GM19328 (cell line): ENCODE measurements around the gene SIGLEC7.
"Not testable (repeated sequence)": the region's sequence is repeated elsewhere in the genome, so short reads cannot be mapped to it uniquely, and the experiment has no call there.

Experiments
- ATAC-seq: cut with Tn5 transposase; IDR thresholded peaks from one replicate; pipeline ENCODE4 v1.9.1; 2021; ENCODE audit warnings: mild to moderate bottlenecking, moderate library complexity; ENCODE audit not compliant: unreplicated experiment

Gene SIGLEC7

GRCh38 chr19:51137792-51138425 lies 4.2 kb upstream of the SIGLEC7 start:
- ATAC-seq: no peak

- ATAC-seq: no peak
Measured at GRCh38 chr19:51138549-51138979, 3.5 kb upstream of the SIGLEC7 start.

- ATAC-seq: no peak
Measured at GRCh38 chr19:51139299-51140014, 2.6 kb upstream of the SIGLEC7 start.

- ATAC-seq: no peak
Measured at GRCh38 chr19:51140441-51140840, 1.7 kb upstream of the SIGLEC7 start.

GRCh38 chr19:51141181-51141580 lies 920 bp upstream of the SIGLEC7 start:
- ATAC-seq: no peak

- ATAC-seq: not testable (repeated sequence)
Measured at GRCh38 chr19:51142809-51143475, 841 bp downstream of the SIGLEC7 start.

GRCh38 chr19:51143486-51143885 lies 1.4 kb downstream of the SIGLEC7 start:
- no peak for ATAC-seq

GRCh38 chr19:51144482-51145045 lies 2.5 kb downstream of the SIGLEC7 start:
- ATAC-seq: no peak

GRCh38 chr19:51145916-51146493 lies 3.9 kb downstream of the SIGLEC7 start:
- no peak for ATAC-seq

GRCh38 chr19:51146751-51147150 lies 4.7 kb downstream of the SIGLEC7 start:
- ATAC-seq: no peak

- ATAC-seq: no peak
Measured at GRCh38 chr19:51147663-51148062, 5.6 kb downstream of the SIGLEC7 start.

- ATAC-seq: no peak
Measured at GRCh38 chr19:51148580-51148979, 6.5 kb downstream of the SIGLEC7 start.

- no peak for ATAC-seq
Measured at GRCh38 chr19:51150627-51151026, 8.5 kb downstream of the SIGLEC7 start.

GRCh38 chr19:51156710-51157109 lies 14.6 kb downstream of the SIGLEC7 start:
- no peak for ATAC-seq

- no peak for ATAC-seq
Measured at GRCh38 chr19:51157265-51157664, 15.2 kb downstream of the SIGLEC7 start.

GRCh38 chr19:51158474-51159129 lies 16.5 kb downstream of the SIGLEC7 start:
- ATAC-seq: no peak

- no peak for ATAC-seq
Measured at GRCh38 chr19:51159656-51160055, 17.6 kb downstream of the SIGLEC7 start.

GRCh38 chr19:51161266-51161665 lies 19.2 kb downstream of the SIGLEC7 start:
- ATAC-seq: no peak

GRCh38 chr19:51161867-51162496 lies 19.9 kb downstream of the SIGLEC7 start:
- no peak for ATAC-seq

GRCh38 chr19:51163257-51163656 lies 21.2 kb downstream of the SIGLEC7 start:
- ATAC-seq: no peak
